IMR-90 (cell line): ENCODE data around the gene BST1. TPM values are rescaled to one million over a fixed set of nuclear protein-coding genes. Genes with fewer than 3 reads are reported as not detected.

Experiments
- ATAC-seq: fragments of 200-7000 bp; cut with Tn5 transposase; 2 replicates; pipeline ENCODE4 v1.9.1; 2020; ENCODE audit warnings: low read depth, mild to moderate bottlenecking, moderate library complexity
- BruUV-seq: library from RNA; stranded (reverse); fragments of 400-500 nt; replicated peaks from 2 replicates; lab custom pipeline; 2021; lab: Mats Ljungman, UMichigan
- CTCF ChIA-PET: fragments of 300-600 bp; formaldehyde crosslinking; extraction: SDS; loops from one replicate; lab custom pipeline; 2021; ENCODE audit warnings: antibody characterized with exemption; lab: Yijun Ruan, JAX
- POLR2A ChIA-PET: fragments of 300-600 bp; sonication (Branson Sonifier 250); formaldehyde crosslinking; loops from one replicate; lab custom pipeline; 2022; ENCODE audit warnings: antibody characterized with exemption; ENCODE audit not compliant: unreplicated experiment; lab: Charles Lee
- DNase-seq: peaks from one replicate; pipeline ENCODE4 v3.0.0; 2013
- H2AFZ ChIP-seq: replicated peaks from 2 replicates; pipeline ENCODE3; 2013; ENCODE audit warnings: low read length, mild to moderate bottlenecking; ENCODE audit not compliant: poor library complexity
- H2AK5ac ChIP-seq: 2 replicates; pipeline ENCODE4 v1.6.1; 2013; ENCODE audit warnings: low read depth, low read length, inconsistent platforms
- H2AK9ac ChIP-seq: replicated peaks from 2 replicates; pipeline ENCODE3; 2013; ENCODE audit warnings: mild to moderate bottlenecking, low read depth, low read length, moderate library complexity; ENCODE audit not compliant: poor library complexity
- H2BK120ac ChIP-seq: 2 replicates; pipeline ENCODE4 v1.6.1; 2013; ENCODE audit warnings: low read depth, low read length, inconsistent platforms
- H2BK15ac ChIP-seq: 3 replicates; pipeline ENCODE4 v1.6.1; 2013; ENCODE audit warnings: low read depth, low read length, inconsistent platforms
- H2BK20ac ChIP-seq: 2 replicates; pipeline ENCODE4 v1.6.1; 2013; ENCODE audit warnings: low read depth, mild to moderate bottlenecking, inconsistent platforms, low read length, moderate library complexity
- H2BK5ac ChIP-seq: 2 replicates; pipeline ENCODE4 v1.6.1; 2013; ENCODE audit warnings: mild to moderate bottlenecking, low read depth, low read length, inconsistent platforms; ENCODE audit not compliant: poor library complexity, severe bottlenecking
- H3K14ac ChIP-seq: replicated peaks from 2 replicates; pipeline ENCODE4 v1.6.1; 2013; ENCODE audit warnings: low read depth, low read length, inconsistent platforms
- H3K18ac ChIP-seq: 2 replicates; pipeline ENCODE4 v1.6.1; 2013; ENCODE audit warnings: low read depth, low read length, control low read depth
- H3K23ac ChIP-seq: 2 replicates; pipeline ENCODE4 v1.6.1; 2013; ENCODE audit warnings: low read depth, low read length, inconsistent platforms
- H3K27ac ChIP-seq: 2 replicates; pipeline ENCODE4 v1.5.1; 2013; ENCODE audit warnings: mild to moderate bottlenecking, control low read depth, low read length; ENCODE audit not compliant: insufficient read depth
- H3K27me3 ChIP-seq: 2 replicates; pipeline ENCODE4 v1.6.1; 2013; ENCODE audit warnings: low read length; ENCODE audit not compliant: control insufficient read depth, insufficient read depth
- H3K36me3 ChIP-seq: 2 replicates; pipeline ENCODE4 v1.6.1; 2013; ENCODE audit warnings: low read length, mixed read lengths; ENCODE audit not compliant: control insufficient read depth, insufficient read depth
- H3K4ac ChIP-seq: 2 replicates; pipeline ENCODE4 v1.6.1; 2013; ENCODE audit warnings: low read depth, low read length, inconsistent platforms
- H3K4me1 ChIP-seq: 2 replicates; pipeline ENCODE4 v1.6.1; 2013; ENCODE audit warnings: low read length, mixed read lengths; ENCODE audit not compliant: control insufficient read depth, insufficient read depth
- H3K4me2 ChIP-seq: 2 replicates; pipeline ENCODE4 v1.6.1; 2013; ENCODE audit warnings: low read depth, mild to moderate bottlenecking, control low read depth, low read length, moderate library complexity
- H3K4me3 ChIP-seq: 2 replicates; pipeline ENCODE4 v1.5.1; 2013; ENCODE audit warnings: low read depth, mild to moderate bottlenecking, control low read depth, low read length, moderate library complexity; ENCODE audit not compliant: insufficient read depth
- H3K56ac ChIP-seq: 2 replicates; pipeline ENCODE4 v1.6.1; 2013; ENCODE audit warnings: low read length, inconsistent platforms; ENCODE audit not compliant: insufficient read depth; ENCODE audit errors: extremely low read depth
- H3K79me1 ChIP-seq, 2 experiments: 2 replicates each; pipeline ENCODE4 v1.6.1; 2013; ENCODE audit warnings: low read length in 2 of 2, inconsistent platforms in 1 of 2, low read depth in 1 of 2
- H3K9ac ChIP-seq: 2 replicates; pipeline ENCODE4 v1.6.1; 2013; ENCODE audit warnings: low read depth, low read length, control low read depth
- H3K9me1 ChIP-seq: 2 replicates; pipeline ENCODE4 v1.6.1; 2013; ENCODE audit warnings: low read length, inconsistent platforms; ENCODE audit not compliant: insufficient read depth
- H3K9me3 ChIP-seq: 2 replicates; pipeline ENCODE4 v1.6.1; 2013; ENCODE audit warnings: low read length; ENCODE audit not compliant: control insufficient read depth, insufficient read depth
- H4K20me1 ChIP-seq: 2 replicates; pipeline ENCODE4 v1.6.1; 2013; ENCODE audit warnings: low read length, inconsistent platforms; ENCODE audit not compliant: insufficient read depth
- H4K5ac ChIP-seq: 2 replicates; pipeline ENCODE4 v1.6.1; 2013; ENCODE audit warnings: mild to moderate bottlenecking, low read depth, low read length, control low read depth
- H4K8ac ChIP-seq, 2 experiments: 2 replicates each; pipeline ENCODE4 v1.6.1; 2013; ENCODE audit warnings: low read depth in 2 of 2, low read length in 2 of 2, control low read depth in 1 of 2, inconsistent platforms in 1 of 2
- H4K91ac ChIP-seq: 2 replicates; pipeline ENCODE4 v1.6.1; 2013; ENCODE audit warnings: low read depth, low read length, inconsistent platforms; ENCODE audit not compliant: insufficient read depth
- CEBPB ChIP-seq: IDR thresholded peaks from 2 replicates; pipeline ENCODE4 v1.6.1; 2012; ENCODE audit warnings: low read depth, low read length, improper control_type of control experiment
- CHD1 ChIP-seq: IDR thresholded peaks from 2 replicates; pipeline ENCODE4 v1.6.1; 2012; ENCODE audit warnings: low read depth, low read length, improper control_type of control experiment
- FOS ChIP-seq: fragments of 150-350 bp; IDR thresholded peaks from 2 replicates; pipeline ENCODE4 v1.6.1; 2016; ENCODE audit warnings: low read depth, low read length
- MAFK ChIP-seq: IDR thresholded peaks from 2 replicates; pipeline ENCODE4 v1.6.1; 2012; ENCODE audit warnings: low read depth, low read length, improper control_type of control experiment
- MAZ ChIP-seq: IDR thresholded peaks from 2 replicates; pipeline ENCODE4 v1.6.1; 2012; ENCODE audit warnings: low read depth, mild to moderate bottlenecking, low read length, improper control_type of control experiment, moderate library complexity, borderline replicate concordance
- MXI1 ChIP-seq: IDR thresholded peaks from 2 replicates; pipeline ENCODE4 v1.6.1; 2012; ENCODE audit warnings: low read depth, mild to moderate bottlenecking, low read length, moderate library complexity, borderline replicate concordance
- NFE2L2 ChIP-seq: fragments of 150-350 bp; IDR thresholded peaks from 2 replicates; pipeline ENCODE4 v1.6.1; 2016; ENCODE audit warnings: low read depth, mild to moderate bottlenecking, low read length
- POLR2A ChIP-seq: IDR thresholded peaks from 2 replicates; pipeline ENCODE4 v1.6.1; 2012; ENCODE audit warnings: mild to moderate bottlenecking, low read depth, low read length
- RAD21 ChIP-seq: IDR thresholded peaks from 2 replicates; pipeline ENCODE4 v1.6.1; 2012; ENCODE audit warnings: low read length, improper control_type of control experiment
- RCOR1 ChIP-seq: IDR thresholded peaks from 2 replicates; pipeline ENCODE4 v1.6.1; 2012; ENCODE audit warnings: mild to moderate bottlenecking, low read length, improper control_type of control experiment; ENCODE audit not compliant: insufficient replicate concordance
- RFX5 ChIP-seq: IDR thresholded peaks from 2 replicates; pipeline ENCODE4 v1.8.0; 2012; ENCODE audit warnings: low read depth, mild to moderate bottlenecking, low read length, moderate library complexity
- SMC3 ChIP-seq: fragments of 150-350 bp; IDR thresholded peaks from 2 replicates; pipeline ENCODE4 v1.6.1; 2016; ENCODE audit warnings: low read depth, mild to moderate bottlenecking, antibody characterized with exemption, low read length, moderate library complexity
- WGBS, 2 experiments: methylation state at CpG; one replicate each; pipeline versions ENCODE4 v1.1.5 to v1.1.7; 2013; ENCODE audit warnings: missing lambda C conversion rate in 2 of 2; ENCODE audit not compliant: insufficient read length in 1 of 2; ENCODE audit errors: extremely low coverage in 2 of 2; 5-methylcytosine and 5-hydroxymethylcytosine counted together
- dilution Hi-C: fragments of 300-500 bp; cut with HindIII; formaldehyde crosslinking; loops from one replicate; pipeline ENCODE4 v1.14.3; 2018; ENCODE audit warnings: low sequenced_read_pairs; ENCODE audit not compliant: unreplicated experiment
- in situ Hi-C: fragments of 300-500 bp; cut with MboI; formaldehyde crosslinking; loops from 3 replicates; pipeline ENCODE4 v1.14.3; 2019; ENCODE audit warnings: low sequenced_read_pairs, inconsistent platforms, mixed read lengths
- intact Hi-C: fragments of 100-400 bp; cut with micrococcal nuclease; formaldehyde crosslinking; loops from 2 replicates; pipeline ENCODE4 v1.10.0; 2022
- polyA plus RNA-seq, 3 experiments: library from polyadenylated mRNA; depleted of rRNA; stranded (reverse); fragments of >200 nt; gene quantifications; 2 replicates each; pipeline ENCODE4 v1.2.3, GENCODE V29; 2012; ENCODE audit warnings: low replicate concordance in 1 of 3
- total RNA-seq: library from RNA; depleted of rRNA; stranded (reverse); fragments of >200 nt; gene quantifications from 2 replicates; pipeline ENCODE4 v1.2.3, GENCODE V29; 2012
- TF ChIP-seq, protein P1 (sequence below): conservative IDR thresholded peaks from 2 replicates; pipeline ENCODE4 v1.5.1; 2012; ENCODE audit warnings: mild to moderate bottlenecking, low read depth, low read length, improper control_type of control experiment
- TF ChIP-seq, protein P2 (sequence below): fragments of 150-350 bp; IDR thresholded peaks from 2 replicates; pipeline ENCODE4 v1.6.1; 2016; ENCODE audit warnings: low read depth, mild to moderate bottlenecking, low read length, moderate library complexity, borderline replicate concordance
- TF ChIP-seq, protein P3 (sequence below): fragments of 150-350 bp; IDR thresholded peaks from 2 replicates; pipeline ENCODE4 v1.6.1; 2017; ENCODE audit warnings: mild to moderate bottlenecking, antibody characterized with exemption, low read length, low read depth

The BST1 gene
- total and polyA plus RNA-seq, 2 of the 4 experiments (the other 2 are of a cell fraction), result 6.6 to 11.1 TPM

DNA sequence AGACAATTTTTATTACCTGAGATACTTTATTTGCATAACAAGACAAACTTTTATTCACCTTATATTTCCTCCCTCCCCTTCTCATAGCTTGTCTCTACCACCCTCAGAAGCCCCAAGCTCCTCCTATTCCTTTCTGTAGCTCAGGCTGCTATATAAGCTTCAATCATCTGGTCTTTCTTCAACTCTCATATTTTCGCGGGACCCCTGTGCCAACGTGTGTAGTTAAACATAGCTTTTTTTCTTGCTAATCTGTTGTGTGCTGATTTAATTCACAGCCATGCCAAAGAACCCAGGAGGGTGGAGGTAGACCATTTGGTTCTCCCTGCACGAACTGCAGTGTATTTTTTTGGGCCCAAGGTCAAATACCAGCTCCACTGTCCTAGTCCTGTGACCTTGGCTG is 54.2 kb downstream of the BST1 start:
- Histone ChIP-seq H3K27ac (no peak overlapping the region), H3K56ac (no peak overlapping the region), H2BK15ac (no peak overlapping the region), H2AFZ (no peak overlapping the region), H4K20me1 (no peaks in the 10 kb centered on the region), H2AK5ac (no peak overlapping the region), H4K91ac (no peak overlapping the region), H3K4me1 (no peaks in the 10 kb centered on the region; the same call in 1 of the 2 replicates), H2BK120ac (no peak overlapping the region), H2BK20ac (no peak overlapping the region), H2BK5ac (no peak overlapping the region), H3K9ac (no peak overlapping the region), H2AK9ac (no peak overlapping the region), H3K9me1 (no peaks in the 10 kb centered on the region), H3K79me1 (no peaks in the 10 kb centered on the region), H3K14ac (no peak overlapping the region), H4K8ac (no peak overlapping the region), H3K36me3 (no peaks in the 10 kb centered on the region), H3K4me3 (no peak overlapping the region), H3K4me2 (no peak overlapping the region), H3K18ac (no peak overlapping the region), H3K4ac (no peak overlapping the region), H4K5ac (no peak overlapping the region), H3K9me3 (no peaks in the 10 kb centered on the region), H3K23ac (no peak overlapping the region), H3K27me3 (no peaks in the 10 kb centered on the region; the same call in 1 of the 2 replicates)
- dilution Hi-C loops, result no loop called here
- TF ChIP-seq RFX5 (no peak), MAZ (no peak), POLR2A (no peak), MXI1 (no peak), NFE2L2 (no peak), RCOR1 (no peak), CEBPB (no peak), RAD21 (no peak), MAFK (no peak), CHD1 (no peak), FOS (no peak), SMC3 (no peak)
- TF ChIP-seq, protein P1, sequence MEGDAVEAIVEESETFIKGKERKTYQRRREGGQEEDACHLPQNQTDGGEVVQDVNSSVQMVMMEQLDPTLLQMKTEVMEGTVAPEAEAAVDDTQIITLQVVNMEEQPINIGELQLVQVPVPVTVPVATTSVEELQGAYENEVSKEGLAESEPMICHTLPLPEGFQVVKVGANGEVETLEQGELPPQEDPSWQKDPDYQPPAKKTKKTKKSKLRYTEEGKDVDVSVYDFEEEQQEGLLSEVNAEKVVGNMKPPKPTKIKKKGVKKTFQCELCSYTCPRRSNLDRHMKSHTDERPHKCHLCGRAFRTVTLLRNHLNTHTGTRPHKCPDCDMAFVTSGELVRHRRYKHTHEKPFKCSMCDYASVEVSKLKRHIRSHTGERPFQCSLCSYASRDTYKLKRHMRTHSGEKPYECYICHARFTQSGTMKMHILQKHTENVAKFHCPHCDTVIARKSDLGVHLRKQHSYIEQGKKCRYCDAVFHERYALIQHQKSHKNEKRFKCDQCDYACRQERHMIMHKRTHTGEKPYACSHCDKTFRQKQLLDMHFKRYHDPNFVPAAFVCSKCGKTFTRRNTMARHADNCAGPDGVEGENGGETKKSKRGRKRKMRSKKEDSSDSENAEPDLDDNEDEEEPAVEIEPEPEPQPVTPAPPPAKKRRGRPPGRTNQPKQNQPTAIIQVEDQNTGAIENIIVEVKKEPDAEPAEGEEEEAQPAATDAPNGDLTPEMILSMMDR, result no peak
- TF ChIP-seq, protein P2, sequence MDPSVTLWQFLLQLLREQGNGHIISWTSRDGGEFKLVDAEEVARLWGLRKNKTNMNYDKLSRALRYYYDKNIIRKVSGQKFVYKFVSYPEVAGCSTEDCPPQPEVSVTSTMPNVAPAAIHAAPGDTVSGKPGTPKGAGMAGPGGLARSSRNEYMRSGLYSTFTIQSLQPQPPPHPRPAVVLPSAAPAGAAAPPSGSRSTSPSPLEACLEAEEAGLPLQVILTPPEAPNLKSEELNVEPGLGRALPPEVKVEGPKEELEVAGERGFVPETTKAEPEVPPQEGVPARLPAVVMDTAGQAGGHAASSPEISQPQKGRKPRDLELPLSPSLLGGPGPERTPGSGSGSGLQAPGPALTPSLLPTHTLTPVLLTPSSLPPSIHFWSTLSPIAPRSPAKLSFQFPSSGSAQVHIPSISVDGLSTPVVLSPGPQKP, result no peak
- TF ChIP-seq, protein P3, sequence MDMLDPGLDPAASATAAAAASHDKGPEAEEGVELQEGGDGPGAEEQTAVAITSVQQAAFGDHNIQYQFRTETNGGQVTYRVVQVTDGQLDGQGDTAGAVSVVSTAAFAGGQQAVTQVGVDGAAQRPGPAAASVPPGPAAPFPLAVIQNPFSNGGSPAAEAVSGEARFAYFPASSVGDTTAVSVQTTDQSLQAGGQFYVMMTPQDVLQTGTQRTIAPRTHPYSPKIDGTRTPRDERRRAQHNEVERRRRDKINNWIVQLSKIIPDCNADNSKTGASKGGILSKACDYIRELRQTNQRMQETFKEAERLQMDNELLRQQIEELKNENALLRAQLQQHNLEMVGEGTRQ, result no peak
- intact Hi-C loops, result no loop called here
- ChIA-PET CTCF (interaction anchor here (0.6 kb wide), 1 partner anchor 13 kb away, joined by 3 read pairs; no protein-coding TSS in a partner anchor), POLR2A (no interaction called here)
- no peak for ATAC-seq
- WGBS, 2 experiments, result no CpG with 5 or more reads among the region's 4 CpGs
- DNase-seq, result no peak
- in situ Hi-C loops, result no loop called here
- BruUV-seq, result no TSS peak
